Left ventricle myocardium inferior (tissue), 1 donor: ENCODE results near the gene TSHZ2. TPM values are rescaled to one million over a fixed set of nuclear protein-coding genes. Genes with fewer than 3 reads are reported as not detected.

Experiments
- DNase-seq: peaks from one replicate; pipeline ENCODE4 v3.0.0-alpha.2; 2020
- H3K27ac ChIP-seq: fragments of 200-600 bp; replicated peaks from 2 replicates; pipeline ENCODE4 v1.8.0; 2021
- H3K27me3 ChIP-seq: fragments of 200-600 bp; 2 replicates; pipeline ENCODE4 v1.8.0; 2021; ENCODE audit warnings: low read depth
- H3K36me3 ChIP-seq: fragments of 200-600 bp; 2 replicates; pipeline ENCODE4 v1.8.0; 2021
- H3K4me1 ChIP-seq: fragments of 200-600 bp; 2 replicates; pipeline ENCODE4 v1.8.0; 2021
- H3K4me3 ChIP-seq: fragments of 200-600 bp; 2 replicates; pipeline ENCODE4 v1.8.0; 2021; ENCODE audit warnings: mild to moderate bottlenecking, moderate library complexity
- H3K9me3 ChIP-seq: fragments of 200-600 bp; replicated peaks from 2 replicates; pipeline ENCODE4 v1.8.0; 2021
- intact Hi-C: fragments of 100-400 bp; cut with micrococcal nuclease; formaldehyde crosslinking; loops from one replicate; pipeline ENCODE4 v1.11.0; 2022
- total RNA-seq: library from RNA; stranded (reverse); fragmentation: NEBNext Ultra II Directional; extraction: Animal tissue kit (Norgen Biotek cat#: 25700); gene quantifications from one replicate; pipeline ENCODE4 v1.2.1, GENCODE V29; 2021
- TF ChIP-seq, protein P1 (sequence below): fragments of 200-600 bp; IDR thresholded peaks from 2 replicates; pipeline ENCODE4 v1.8.0; 2021; ENCODE audit warnings: antibody characterized with exemption, mild to moderate bottlenecking, borderline replicate concordance
- donor health status: DM: no; HTN: yes; CAD: no; lungs with severe emphysema.

Gene TSHZ2
- total RNA-seq, 1 donor from 2014 or later = 3.1 TPM

DNA sequence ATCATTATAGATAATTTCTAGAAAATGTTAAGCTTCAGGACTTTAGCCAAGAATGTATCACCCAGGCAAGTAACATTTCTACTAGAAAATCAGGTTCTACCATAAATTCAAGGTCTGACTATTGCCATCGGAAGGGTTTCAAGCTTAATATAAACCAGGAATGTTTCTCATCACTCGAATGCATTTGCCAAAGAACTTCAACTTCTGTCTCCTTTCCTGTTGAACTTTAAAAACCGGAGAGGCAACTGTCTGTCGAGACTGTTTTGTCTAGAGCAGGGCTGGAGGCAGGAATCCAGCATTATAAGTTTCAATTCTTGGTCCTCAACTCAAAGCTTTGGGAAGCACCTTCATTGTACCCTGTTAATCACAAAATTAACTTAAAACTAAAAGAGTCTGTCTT, 356.8 kb downstream of the TSHZ2 start:
- TF ChIP-seq, protein P1, sequence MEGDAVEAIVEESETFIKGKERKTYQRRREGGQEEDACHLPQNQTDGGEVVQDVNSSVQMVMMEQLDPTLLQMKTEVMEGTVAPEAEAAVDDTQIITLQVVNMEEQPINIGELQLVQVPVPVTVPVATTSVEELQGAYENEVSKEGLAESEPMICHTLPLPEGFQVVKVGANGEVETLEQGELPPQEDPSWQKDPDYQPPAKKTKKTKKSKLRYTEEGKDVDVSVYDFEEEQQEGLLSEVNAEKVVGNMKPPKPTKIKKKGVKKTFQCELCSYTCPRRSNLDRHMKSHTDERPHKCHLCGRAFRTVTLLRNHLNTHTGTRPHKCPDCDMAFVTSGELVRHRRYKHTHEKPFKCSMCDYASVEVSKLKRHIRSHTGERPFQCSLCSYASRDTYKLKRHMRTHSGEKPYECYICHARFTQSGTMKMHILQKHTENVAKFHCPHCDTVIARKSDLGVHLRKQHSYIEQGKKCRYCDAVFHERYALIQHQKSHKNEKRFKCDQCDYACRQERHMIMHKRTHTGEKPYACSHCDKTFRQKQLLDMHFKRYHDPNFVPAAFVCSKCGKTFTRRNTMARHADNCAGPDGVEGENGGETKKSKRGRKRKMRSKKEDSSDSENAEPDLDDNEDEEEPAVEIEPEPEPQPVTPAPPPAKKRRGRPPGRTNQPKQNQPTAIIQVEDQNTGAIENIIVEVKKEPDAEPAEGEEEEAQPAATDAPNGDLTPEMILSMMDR = no peak
- H3K36me3 ChIP-seq = no peaks in the 10 kb centered on the region
- H3K27ac ChIP-seq = peak overlapping the region; percentile 8
- H3K4me1 ChIP-seq = peaks cover 27% of the 10 kb centered on the region
- H3K9me3 ChIP-seq = no peaks in the 10 kb centered on the region
- no peak overlapping the region for H3K4me3 ChIP-seq
- no peak for DNase-seq
- intact Hi-C loops = no loop called here
- H3K27me3 ChIP-seq = no peaks in the 10 kb centered on the region

DNA sequence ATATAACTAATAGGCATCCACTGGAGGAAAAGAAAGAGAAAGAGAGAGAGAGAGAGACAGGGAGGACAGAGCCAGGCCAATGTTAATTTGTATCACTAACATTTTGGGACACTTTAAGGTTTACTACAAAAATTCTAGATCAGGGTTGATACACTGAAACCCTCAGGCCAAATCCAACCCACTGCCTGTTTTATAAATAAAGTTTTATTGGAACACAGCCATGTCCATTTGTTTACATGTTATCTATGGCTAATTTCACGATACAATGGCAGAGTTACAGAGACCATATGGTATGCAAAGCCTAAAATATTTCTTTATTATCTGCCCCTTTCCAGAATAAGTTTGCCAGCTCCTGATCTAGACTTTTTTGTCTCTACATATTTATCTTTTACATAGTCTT, 357.6 kb downstream of the TSHZ2 start:
- no peaks in the 10 kb centered on the region for H3K9me3 ChIP-seq
- no peak overlapping the region for H3K27ac ChIP-seq
- H3K4me3 ChIP-seq = no peak overlapping the region
- intact Hi-C loops = loop anchor here (5.0 kb wide), 1 partner anchor 78 kb away; no protein-coding TSS in a partner anchor
- DNase-seq = no peak
- H3K27me3 ChIP-seq = no peaks in the 10 kb centered on the region
- no peaks in the 10 kb centered on the region for H3K36me3 ChIP-seq
- H3K4me1 ChIP-seq = peaks cover 27% of the 10 kb centered on the region
- TF ChIP-seq, protein P1 = no peak

DNA sequence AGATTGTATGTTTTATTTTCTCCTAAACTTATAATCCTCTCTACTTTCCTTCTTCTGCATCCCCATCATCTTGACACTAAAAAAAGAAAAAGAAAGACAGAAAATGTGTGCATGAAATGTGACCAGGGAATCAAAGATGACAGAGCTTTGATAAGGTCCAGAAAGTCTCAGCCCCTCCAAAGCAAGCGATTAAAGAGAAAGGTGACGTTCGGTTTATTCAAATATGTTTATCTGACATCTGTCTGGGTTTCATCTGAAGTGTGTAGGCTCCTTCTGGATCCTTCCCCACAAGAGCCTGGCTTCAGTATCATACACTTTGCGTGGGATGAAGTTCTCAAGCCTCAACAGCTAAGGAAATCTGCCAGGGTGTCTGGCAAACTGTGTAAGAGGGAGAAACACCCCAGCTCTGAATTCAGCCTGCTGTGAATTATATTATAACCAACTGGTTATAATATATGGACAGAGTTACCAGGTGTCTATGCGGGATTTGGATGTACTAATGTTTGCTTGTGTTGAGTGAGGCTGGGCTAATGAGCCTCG, 358.5 kb downstream of the TSHZ2 start:
- H3K4me1 ChIP-seq = peaks cover 34% of the 10 kb centered on the region
- no peaks in the 10 kb centered on the region for H3K36me3 ChIP-seq
- H3K4me3 ChIP-seq = no peak overlapping the region
- no peaks in the 10 kb centered on the region for H3K9me3 ChIP-seq
- TF ChIP-seq, protein P1 = no peak
- no peaks in the 10 kb centered on the region for H3K27me3 ChIP-seq
- H3K27ac ChIP-seq = peak overlapping the region; percentile 61
- DNase-seq = no peak
- intact Hi-C loops = loop anchor here (5.0 kb wide), 1 partner anchor 77 kb away; no protein-coding TSS in a partner anchor

DNA sequence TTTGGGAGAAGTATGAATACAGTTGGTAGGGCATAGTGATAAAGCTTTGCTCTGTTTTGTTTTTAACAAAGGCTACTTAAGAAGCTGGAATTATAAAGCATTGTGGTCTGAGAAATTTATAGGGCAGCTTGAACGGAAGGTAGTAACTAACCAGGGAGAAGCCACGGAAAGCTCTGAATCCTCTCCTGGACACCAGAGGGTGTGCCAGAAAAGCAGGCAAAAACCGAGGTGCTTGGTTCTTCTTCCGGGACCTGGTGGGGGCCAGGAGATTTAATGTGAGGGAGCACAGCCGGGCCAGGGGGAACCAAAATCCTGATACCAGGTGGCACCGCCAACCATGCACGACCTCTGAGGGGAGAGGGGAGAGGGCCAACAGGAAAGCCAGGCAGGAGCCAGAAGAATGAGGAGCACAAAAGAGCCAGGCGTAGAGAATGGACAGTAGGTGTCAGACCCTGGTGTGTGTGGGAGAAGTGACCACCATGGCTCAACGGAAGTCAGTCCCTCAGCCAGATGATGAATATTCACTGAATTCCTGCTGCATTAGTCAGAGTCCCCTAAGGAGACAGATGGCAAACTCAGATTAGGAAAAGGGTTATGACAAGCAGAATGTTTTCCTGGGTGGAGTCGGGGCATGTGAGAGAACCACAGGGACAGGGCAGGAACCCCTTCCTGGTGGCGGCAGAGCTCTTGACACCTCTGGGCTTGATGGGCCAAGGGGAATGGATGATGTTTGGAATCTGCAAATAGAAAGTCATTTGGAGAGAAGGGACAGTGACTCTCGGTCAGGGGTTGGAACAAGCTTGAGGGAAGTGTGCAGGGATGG, 359.2 kb downstream of the TSHZ2 start:
- DNase-seq = no peak
- Histone ChIP-seq H3K4me1 (peaks cover 41% of the 10 kb centered on the region), H3K9me3 (no peaks in the 10 kb centered on the region), H3K36me3 (no peaks in the 10 kb centered on the region), H3K27me3 (no peaks in the 10 kb centered on the region), H3K27ac (peak overlapping the region; percentile 61), H3K4me3 (no peak overlapping the region)
- intact Hi-C loops = loop anchor here (5.0 kb wide), 1 partner anchor 76 kb away; no protein-coding TSS in a partner anchor
- TF ChIP-seq, protein P1 = no peak

DNA sequence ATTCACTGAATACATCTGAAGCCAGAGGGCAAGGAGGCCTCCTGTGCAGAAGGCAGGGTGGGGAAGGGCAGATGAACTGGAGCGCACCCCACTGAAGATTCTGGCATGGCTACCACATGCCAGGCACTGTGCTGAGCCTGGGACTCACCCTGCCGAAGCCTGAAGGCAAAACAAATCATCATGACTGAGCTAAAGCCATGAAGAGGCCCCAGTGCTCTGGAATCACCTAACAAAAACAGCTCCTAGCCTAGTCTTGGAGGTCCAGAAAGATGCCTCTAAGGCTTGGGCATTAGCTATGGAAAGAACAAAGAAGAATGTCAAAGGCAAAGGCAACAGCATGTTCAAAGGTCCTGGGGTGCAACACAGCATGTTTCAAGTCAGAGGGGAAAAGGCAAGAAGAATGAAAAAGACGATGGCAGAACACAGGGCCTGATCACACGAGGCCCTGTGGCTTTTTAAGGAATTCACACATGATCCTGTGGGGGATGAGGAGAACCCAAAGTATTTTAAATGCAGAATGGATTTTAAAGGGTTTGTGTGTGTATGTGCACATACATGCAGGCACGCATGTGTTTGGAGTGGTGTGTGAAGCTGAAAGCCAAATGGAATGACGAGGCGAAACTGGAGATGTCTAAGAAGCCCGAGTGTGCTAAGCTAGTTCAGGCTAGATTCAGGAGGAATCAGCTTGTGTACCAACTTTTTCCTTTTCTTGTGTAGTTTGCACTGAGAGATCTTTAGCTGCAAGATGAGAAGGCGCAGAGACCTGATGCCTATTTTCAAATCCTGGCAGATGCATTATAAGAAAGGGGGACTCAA, 360.1 kb downstream of the TSHZ2 start:
- no peaks in the 10 kb centered on the region for H3K9me3 ChIP-seq
- TF ChIP-seq, protein P1 = no peak
- no peak for DNase-seq
- intact Hi-C loops = loop anchor here (5.0 kb wide), 1 partner anchor 75 kb away; no protein-coding TSS in a partner anchor
- no peak overlapping the region for H3K4me3 ChIP-seq
- H3K4me1 ChIP-seq = peaks cover 41% of the 10 kb centered on the region
- no peaks in the 10 kb centered on the region for H3K27me3 ChIP-seq
- peak overlapping the region; percentile 61 for H3K27ac ChIP-seq
- H3K36me3 ChIP-seq = no peaks in the 10 kb centered on the region
